TTC549 (cell line): ENCODE data around the gene PSEN1.

Experiments
- FAIRE-seq: peaks from 2 replicates; lab custom pipeline; 2012; peaks lifted over from hg19 to GRCh38; lab: Jason Lieb, UNC

The PSEN1 gene

DNA sequence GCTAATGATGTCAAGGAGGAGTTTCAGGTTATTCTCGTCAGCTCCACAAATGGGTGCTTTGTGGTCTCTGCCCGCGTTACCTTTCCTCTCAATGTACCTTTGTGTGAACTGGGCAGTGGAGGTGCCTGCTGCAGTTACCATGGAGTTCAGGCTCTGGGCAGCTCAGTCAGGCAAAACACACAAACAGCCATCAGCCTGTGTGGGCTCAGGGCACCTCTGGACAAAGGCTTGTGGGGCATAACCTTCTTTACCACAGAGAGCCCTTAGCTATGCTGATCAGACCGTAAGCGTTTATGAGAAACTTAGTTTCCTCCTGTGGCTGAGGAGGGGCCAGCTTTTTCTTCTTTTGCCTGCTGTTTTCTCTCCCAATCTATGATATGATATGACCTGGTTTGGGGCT lies 84.3 kb downstream of the PSEN1 start:
- no peak for FAIRE-seq

DNA sequence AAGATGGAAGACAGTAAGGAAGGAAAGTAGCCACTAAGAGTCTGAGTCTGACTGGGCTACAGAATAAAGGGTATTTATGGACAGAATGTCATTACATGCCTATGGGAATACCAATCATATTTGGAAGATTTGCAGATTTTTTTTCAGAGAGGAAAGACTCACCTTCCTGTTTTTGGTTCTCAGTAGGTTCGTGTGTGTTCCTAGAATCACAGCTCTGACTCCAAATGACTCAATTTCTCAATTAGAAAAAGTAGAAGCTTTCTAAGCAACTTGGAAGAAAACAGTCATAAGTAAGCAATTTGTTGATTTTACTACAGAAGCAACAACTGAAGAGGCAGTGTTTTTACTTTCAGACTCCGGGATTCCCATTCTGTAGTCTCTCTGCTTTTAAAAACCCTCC lies 85.6 kb downstream of the PSEN1 start:
- FAIRE-seq = no peak

DNA sequence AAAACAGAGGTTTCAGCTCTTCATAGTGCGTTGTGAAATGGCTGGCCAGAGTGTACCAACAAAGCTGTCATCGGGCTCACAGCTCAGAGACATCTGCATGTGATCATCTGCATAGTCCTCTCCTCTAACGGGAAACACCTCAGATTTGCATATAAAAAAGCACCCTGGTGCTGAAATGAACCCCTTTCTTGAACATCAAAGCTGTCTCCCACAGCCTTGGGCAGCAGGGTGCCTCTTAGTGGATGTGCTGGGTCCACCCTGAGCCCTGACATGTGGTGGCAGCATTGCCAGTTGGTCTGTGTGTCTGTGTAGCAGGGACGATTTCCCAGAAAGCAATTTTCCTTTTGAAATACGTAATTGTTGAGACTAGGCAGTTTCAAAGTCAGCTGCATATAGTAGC lies 86.7 kb downstream of the PSEN1 start:
- no peak for FAIRE-seq

DNA sequence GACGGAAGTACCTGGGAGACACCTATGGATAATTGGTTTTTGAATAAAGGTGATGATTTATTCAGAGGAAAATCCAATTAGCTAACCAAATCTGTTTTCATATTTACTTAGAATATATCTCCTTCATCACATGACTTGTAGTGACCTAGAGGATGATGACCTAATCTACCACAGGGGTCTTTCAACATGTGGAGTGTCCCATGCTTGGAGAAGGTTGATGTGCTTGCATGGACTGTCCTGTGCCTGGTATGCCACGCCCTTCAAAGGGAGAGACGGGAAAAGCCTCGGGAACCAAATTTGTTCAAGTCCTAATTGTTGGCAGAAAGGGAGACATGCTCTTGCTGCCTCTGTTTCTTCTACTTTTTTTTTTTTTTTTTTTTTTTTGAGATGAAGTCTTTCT lies 89.2 kb downstream of the PSEN1 start:
- FAIRE-seq = no peak

DNA sequence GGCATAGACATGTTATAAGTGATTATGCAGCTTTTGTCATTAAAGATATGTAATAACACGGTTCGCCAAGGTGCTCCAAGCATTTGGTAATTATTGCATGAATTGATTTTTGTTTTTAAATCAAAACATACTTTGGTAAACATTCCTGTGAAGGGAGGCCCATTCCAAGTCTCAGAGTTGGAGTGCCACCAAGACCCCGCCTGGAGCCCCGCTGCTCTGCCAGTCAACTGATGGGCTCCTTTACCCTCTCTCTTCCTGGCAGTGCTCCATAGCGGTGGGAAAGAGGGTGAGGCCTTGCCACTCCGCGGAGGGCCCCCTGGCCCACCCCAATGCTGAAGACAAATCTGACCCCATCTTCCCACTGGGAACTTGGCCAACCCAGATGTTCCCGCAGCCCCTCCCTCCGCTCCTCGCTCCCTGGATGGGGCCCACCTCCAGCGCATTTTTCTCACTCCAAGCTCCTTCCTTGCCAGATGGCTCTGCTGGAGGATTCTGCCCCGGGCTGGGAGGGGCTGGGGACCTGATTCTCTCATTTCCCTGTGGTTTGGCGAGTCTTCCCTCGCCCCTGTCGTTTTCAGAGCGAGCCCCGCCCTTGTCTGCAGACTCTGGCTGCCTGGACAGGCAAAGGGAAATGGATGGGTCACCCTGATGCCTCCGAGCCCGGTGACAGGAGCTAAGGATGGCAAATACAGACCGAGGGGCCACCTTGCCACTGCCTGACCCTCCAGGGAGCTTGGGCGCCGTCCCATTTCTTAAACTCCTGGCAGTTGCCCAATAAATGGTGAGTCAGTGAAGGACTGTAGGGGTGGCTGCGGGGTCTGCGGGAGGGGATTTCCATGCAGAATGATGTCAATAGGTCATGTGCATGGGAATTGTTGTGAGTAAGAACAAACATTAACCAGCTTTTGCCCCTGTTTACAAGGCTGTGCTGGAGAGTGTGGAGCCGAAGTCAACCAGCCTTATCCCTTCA lies 91.8 kb downstream of the PSEN1 start:
- no peak for FAIRE-seq

DNA sequence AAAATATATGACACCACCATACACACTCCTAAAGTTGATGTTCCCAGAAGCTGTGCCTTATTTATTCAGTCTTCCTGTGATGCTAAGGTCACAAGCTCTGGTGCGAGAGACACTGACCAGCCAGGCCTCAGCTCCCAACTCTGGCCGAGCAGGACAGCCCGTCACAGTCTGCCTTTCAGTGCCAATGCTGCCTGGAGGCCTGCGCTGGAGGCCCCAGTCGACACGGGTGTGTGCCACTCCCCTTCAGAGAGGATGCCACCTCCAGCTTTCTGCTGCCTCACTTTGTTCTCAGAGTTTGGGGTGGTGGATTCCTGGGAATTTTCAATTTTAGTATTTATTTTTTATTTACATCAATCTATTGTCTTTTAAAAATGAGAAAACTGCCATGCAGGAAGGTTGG lies 93.7 kb downstream of the PSEN1 start:
- FAIRE-seq = no peak

DNA sequence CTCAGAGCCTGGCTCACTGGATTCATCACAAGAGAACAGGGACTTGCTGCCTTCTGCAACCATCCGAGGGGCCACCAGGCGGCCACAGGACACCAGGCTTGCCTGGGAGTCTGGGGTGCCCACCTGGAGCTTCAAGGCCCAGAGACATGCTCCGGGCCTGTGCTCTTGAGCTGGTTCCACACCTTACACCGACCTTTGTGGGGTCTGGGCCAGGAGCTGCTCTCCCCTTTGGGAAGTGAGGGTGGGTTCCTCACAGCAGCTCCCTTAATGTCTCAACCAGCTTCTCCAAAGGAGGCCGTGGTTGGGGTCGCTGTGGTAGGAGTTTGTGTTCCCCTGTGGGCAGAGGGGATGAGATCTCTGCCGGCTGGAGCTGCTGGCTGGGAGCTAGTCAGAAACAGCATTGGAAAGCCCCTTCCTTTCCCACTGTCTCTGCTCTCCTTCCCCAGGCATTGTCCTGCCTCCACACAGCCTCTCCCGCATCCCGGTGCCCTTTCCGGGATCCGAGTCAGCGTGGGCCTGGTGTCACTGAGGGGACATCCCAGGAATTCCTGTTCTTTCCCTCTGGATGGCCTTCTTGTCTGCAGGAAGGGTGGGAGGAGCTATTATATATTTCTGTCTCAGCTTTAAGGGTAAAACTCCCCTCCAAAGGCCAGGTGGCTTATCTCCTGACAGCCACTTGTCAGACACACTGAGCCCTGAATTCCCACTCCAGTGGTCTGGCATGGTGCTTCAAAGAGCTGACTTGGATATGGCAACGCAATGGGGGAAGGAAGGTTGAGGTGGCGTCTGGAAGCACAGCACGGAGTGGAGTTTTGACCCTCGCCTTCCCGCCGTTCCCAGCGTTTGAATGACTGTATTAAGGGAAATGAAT lies 95.9 kb downstream of the PSEN1 start:
- FAIRE-seq = no peak

DNA sequence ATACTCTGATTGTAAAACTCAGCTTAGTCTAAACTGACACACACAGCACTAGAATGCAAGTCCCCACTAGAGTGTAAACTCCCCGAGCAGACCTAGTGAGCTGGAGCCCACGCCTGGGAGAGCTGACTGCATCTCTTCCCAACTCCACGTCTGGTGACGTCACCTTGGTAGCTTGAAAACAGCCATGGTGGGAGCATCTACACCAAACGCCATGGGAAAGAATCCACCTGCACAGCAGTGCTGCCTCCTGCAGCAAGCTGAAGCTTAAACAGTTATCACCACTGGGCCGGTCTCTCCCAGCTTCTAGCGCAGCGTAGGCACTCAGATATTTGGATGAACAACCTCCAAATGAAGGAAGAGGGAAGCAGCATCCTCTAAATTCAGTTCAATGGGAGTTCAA lies 96.7 kb downstream of the PSEN1 start:
- no peak for FAIRE-seq

DNA sequence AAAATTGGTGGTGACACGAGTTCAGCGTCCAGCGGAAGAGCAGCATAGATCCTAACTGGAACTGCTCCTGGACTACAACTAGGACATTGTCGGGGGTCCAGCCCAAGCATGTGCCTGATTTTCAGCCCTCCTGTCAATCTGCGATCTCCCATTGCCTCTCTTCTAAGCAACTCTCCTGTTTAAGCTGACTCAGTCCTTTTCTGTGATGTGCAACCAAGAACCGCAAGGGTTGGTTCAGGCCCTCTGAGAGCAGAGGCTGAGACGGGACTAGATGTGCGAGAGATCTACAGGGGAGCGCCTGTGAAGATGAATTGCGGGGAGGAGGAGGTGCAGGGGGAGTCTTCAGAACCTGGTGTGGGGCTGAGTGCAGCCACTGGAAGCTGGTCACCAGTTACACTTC lies 97.3 kb downstream of the PSEN1 start:
- no peak for FAIRE-seq

DNA sequence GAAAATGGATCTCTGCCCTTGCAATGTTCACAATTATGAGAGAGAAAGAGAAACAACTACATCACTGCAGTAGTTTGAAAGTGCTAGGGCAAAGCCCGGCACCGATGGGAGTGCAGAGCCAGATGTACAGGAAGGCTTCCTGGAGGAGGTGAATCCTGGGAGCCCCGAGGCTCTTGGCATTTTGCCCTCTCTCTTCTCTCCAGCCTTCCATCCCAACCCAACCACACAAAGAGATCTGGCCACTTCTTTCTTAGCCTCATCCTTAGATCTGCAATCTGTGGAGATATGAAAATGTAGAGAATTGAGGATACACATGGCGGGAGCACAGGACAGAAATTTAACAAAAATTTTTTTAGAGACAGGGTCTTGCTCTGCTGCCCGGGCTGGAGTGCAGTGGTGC lies 97.7 kb downstream of the PSEN1 start:
- no peak for FAIRE-seq

DNA sequence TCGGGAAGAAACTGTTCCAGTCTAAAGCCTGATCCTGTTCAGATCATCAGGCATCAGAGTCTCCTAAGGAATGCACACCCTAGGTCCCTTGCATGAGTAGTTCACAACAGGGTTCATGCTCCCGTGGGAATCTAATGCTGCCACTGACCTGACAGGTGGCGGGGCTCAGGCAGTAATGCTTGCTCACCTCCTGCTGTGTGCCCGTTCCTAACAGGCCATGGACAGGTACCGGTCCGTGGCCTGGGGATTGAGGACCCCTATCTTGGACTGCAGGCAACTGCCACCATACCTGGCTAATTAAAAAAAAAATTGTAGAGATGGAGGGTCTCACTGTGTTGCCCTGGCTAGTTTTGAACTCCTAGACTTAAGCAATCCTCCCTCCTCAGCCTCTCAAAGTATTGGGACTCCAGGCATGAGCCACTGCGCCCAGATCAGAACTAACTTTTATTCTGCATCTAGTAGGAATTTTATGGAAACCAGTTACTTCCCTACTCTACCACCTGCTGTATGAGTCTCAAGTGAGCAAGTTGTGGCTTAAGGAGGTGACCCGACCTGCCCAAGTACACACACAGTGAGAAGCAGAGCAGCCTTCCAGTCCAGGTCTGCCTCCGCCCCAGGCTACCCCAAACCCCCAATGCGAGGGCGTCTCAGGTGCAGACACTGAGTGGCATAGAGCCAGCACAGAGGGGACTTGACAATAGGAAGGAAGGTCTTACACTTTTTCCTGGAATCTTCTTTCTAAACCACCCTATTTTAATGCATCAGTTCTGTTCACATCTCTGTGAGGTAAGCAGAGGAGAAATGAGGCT lies 98.5 kb downstream of the PSEN1 start:
- FAIRE-seq = no peak

DNA sequence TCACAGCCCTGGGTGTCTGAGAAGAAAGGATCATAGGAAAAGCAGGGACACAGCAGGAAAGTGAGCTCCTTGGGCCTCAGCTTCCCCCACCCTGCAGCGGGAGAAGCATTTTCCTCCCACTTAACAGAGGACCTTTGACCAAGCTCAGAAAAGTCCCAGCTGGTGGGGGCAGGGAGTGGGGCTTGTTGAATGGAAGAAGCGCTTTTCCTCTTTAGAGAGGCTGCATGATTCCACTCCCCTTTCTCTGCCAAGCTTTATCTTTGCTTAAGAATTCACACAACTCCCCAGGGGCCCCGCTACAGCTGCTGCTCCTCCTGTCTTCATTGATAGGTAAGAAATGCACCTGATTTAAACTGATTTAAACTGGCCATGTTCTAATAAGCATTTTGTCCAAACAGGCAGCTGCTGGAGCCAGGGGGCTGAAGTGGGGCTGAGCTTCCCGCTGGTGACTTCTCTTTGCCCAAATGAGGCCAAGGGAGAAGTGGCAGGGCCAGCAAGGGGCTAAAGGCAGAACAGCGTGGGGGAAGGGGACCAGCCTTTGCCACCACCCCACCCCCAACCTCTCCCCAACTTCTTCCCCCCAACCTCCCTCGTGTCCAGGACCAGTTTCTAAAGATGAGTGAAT lies 99.3 kb downstream of the PSEN1 start:
- no peak for FAIRE-seq

DNA sequence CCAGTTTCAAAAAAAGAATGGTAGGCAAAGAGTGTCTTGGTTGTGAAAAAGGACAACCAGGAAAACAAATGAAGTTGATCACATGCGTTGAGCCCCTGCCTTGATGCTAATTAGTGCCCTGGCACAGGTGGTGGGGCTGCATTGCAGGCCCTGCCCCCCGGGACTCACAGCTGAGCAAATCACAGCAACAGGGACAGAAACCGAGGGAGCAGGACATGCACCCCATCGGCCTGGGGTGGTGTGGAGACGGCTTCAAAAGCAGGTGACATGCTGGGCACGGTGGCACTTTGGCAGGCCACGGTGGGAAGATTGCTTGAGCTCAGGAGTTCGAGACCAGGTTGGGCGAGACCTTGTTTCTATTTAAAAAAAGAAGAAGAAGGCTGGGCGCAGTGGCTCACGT lies 99.8 kb downstream of the PSEN1 start:
- no peak for FAIRE-seq

DNA sequence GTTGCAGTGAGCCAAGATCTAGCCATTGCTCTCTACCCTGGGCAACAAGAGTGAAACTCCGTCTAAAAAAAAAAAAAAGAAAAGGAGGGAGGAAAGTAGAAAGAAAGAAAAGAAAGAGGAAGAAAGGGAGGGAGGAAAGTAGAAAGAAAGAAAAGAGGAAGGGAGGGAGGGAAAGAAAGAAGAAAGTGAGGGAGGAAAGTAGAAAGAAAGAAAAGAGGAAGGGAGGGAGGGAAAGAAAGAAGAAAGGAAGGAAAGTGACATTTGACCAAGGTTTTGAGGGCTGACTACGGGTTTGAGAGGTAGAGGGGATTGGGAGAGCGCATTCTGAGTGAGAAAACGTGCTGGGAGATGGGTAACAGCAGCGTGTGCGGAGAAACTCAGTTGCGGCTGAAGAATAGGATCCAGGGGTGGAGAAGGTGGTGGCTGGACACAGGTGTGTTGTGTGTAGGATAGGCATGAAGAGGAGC lies 100.5 kb downstream of the PSEN1 start:
- no peak for FAIRE-seq

DNA sequence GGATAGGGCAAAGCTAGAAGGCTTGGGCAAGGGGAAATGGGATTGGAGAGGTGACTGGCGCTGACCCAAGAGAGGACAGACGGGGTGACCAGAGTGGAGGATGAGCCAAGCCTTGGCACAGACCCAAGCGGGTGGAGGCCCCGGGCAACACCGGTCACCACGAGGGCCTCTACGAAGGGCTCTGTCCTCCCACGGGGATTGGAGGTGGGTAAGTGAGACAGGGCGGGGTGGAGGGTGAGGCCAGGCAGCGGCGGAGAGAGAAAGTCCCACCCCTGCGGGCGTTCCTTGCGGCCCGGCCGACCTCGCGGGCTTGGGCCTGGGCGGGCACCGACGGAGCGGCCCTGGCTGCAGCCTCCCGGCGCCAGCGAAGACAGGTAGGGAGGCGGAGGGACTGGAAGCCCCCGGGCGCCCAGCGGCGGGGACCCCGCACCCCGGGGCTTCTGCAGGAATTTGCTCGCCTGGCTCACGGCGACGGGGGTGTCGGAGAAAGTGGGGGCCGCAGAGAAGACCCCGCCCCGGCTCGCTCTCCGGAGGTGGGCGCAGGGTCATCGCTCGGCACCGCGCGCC lies 101.0 kb downstream of the PSEN1 start, which contains the start of gene PAPLN:
Gene PAPLN (plus strand): TSS at position 288 of the 567 bp plus-strand sequence. CDS start 2,273 bp downstream, outside the sequence.
- no peak for FAIRE-seq

DNA sequence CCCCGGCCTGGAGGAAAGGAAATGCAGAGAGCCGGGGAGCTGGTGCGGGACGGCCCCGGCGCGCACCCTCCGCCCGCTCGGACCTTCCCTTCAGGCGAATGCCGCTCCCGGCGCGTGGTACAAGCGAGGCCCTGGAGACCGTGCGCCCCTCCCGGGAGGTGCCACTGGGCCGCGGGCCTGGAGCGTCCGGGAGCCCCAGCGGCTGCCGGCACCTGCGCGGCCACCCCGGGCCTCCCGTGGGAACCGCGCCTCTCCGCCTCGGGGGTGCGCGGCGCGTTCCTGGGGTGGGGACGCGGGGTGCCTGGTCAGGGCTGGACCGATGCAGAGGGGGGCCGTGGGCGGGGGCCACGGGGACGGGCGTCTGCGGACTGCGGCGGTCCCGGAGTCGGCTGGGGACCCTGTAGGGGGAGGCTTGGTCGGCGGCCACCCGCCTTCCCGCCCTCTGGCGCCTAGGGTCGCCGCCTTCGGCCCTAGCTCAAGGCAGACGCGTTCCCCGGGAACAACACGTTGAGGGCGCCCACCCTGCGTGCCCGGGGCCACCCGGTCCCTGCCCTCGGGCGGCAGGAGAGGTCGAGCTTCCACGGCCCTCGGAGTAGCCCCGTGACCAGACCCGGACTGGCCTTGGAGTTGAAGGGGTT lies 101.6 kb downstream of the PSEN1 start:
- FAIRE-seq = no peak

DNA sequence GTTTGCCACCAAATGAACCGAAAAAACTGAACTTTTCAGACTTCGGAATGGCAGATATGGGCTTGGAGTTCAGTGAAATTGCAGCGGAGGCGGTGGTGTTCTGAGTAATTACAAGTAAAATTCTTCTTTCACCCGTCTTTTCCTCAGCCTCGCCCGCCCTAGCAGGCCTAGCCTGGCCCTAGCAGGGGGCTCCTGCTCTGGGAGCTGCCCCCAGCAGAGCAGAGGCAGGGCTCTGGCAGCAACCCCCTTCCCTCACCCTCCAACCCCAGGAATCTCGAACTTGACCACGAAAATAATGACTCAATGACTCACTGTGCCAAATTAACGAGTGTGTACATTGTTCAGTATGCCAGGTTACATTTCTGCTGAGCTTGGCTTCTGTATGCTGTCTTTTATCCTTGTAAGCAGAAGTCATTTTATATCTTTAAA lies 102.1 kb downstream of the PSEN1 start:
- FAIRE-seq = no peak

DNA sequence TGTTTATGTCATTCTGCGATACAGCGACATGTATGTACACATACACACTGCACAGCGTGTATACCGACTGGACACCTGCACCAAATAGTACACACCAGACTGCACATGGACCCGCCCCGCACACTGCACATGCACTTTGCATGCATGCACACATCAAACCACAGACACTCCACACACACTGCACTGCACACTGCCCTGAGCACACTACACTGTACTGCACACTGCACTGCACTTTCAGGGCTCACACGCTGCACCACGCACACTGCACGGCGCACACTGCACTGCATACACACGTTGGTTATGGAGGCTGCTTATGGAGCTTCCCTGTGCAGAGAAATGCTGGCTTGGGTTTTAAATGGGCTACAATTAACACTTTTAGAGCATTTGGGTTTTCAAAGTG lies 102.6 kb downstream of the PSEN1 start:
- FAIRE-seq = no peak

DNA sequence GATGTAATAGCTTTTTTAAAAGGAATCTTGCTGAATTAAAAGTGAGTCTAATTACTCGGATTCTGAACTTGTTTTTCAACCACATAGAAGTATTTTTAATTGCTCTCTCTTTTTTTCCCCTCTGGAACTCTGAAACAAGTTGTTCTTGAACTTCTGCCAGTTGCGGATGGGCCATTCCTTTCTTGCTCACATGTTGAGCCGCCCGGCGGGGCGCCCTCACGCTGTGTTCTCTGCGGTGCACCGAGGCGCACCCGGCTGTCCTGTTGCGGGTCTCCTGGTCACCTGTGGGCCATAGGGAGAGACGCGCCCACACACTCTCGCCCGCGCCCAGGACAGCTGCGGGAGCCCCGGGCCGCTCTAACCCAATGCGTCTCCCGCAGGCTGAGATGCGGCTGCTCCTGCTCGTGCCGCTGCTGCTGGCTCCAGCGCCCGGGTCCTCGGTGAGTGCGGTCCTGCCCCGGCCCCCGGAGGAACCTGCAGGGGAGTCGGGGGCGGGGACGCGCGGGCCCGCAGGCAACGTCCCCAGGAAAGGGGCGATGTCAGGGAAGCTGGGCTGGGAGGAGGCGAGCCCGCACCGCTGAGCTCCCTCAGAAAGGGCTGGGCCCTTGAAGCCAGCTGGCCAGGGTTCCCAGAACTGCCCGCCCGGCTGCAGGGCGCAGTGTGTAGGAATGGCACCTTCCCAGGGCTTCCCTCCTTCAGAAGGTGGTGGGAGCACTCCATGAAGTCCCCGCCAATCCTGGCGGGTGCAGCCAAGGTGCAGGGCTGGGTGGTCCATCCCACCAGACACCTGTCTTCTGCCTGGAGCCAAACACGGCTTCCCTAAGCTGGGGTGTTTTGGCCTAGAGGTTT lies 103.3 kb downstream of the PSEN1 start:
- no peak for FAIRE-seq
